BJ (cell line): ENCODE data around the gene FBXO42. TPM values are rescaled to one million over a fixed set of nuclear protein-coding genes. Genes with fewer than 3 reads are reported as not detected.
A peak's percentile ranks its signal among the peaks of the same experiment; 100 is the strongest.

ENCODE experiments used
- CTCF ChIA-PET: fragments of 350-600 bp; formaldehyde crosslinking; extraction: SDS; loops from one replicate; lab custom pipeline; 2021; ENCODE audit warnings: antibody characterized with exemption, inconsistent platforms; lab: Yijun Ruan, JAX
- POLR2A ChIA-PET: fragments of 300-600 bp; sonication (Branson Sonifier 250); formaldehyde crosslinking; extraction: SDS; loops from one replicate; lab custom pipeline; 2021; ENCODE audit warnings: antibody characterized with exemption; lab: Charles Lee
- DNase-seq: peaks from one replicate; pipeline ENCODE4 v3.0.0-alpha.2; 2011; ENCODE audit warnings: low read depth
- H3K27me3 ChIP-seq: 2 replicates; pipeline ENCODE4 v1.6.0; 2011; ENCODE audit warnings: low read length; ENCODE audit not compliant: control insufficient read depth, insufficient read depth
- H3K36me3 ChIP-seq: 2 replicates; pipeline ENCODE4 v1.5.1; 2011; ENCODE audit warnings: low read length; ENCODE audit not compliant: control insufficient read depth, insufficient read depth
- H3K4me3 ChIP-seq: 2 replicates; pipeline ENCODE4 v1.5.1; 2011; ENCODE audit warnings: low read depth, mild to moderate bottlenecking, control low read depth, low read length
- CTCF ChIP-seq: IDR thresholded peaks from 2 replicates; pipeline ENCODE4 v1.5.1; 2011; ENCODE audit warnings: low read depth, mild to moderate bottlenecking, control low read depth, inconsistent platforms, low read length, moderate library complexity; ENCODE audit not compliant: insufficient read depth
- polyA plus RNA-seq: library from polyadenylated mRNA; depleted of rRNA; stranded (reverse); fragments of >200 nt; gene quantifications from 2 replicates; pipeline ENCODE4 v1.2.3, GENCODE V29; 2011

Gene FBXO42
- polyA plus RNA-seq, 1 experiment = 31.7 TPM

- CTCF ChIA-PET = interaction anchor here (0.9 to 1.2 kb wide), 2 partner anchors 35 to 160 kb away, joined by 3 to 4 read pairs; no protein-coding TSS in a partner anchor
Observed at GRCh38 chr1:16239972-16240491, 112.2 kb downstream of the FBXO42 start.

GRCh38 chr1:16237343-16237830 lies 114.9 kb downstream of the FBXO42 start:
- CTCF ChIA-PET = interaction anchor here (0.8 to 1.9 kb wide), 6 partner anchors 11 to 158 kb away, joined by 3 to 9 read pairs (median 3); no protein-coding TSS in a partner anchor
- Histone ChIP-seq H3K27me3 (no peaks in the 10 kb centered on the region), H3K4me3 (peak overlapping the region; percentile 58), H3K36me3 (no peaks in the 10 kb centered on the region; the same call in 1 of the 2 replicates)
- TF ChIP-seq CTCF = no peak
- DNase-seq = no peak
- POLR2A ChIA-PET = no interaction called here

More at GRCh38 chr1:16239972-16240491, 112.2 kb downstream of the FBXO42 start:
- H3K4me3 ChIP-seq = no peak overlapping the region
- no peaks in the 10 kb centered on the region for H3K27me3 ChIP-seq
- H3K36me3 ChIP-seq = no peaks in the 10 kb centered on the region
- no peak for TF ChIP-seq CTCF
- no peak for DNase-seq
- POLR2A ChIA-PET = no interaction called here

- Histone ChIP-seq H3K36me3 (no peaks in the 10 kb centered on the region; the same call in 1 of the 2 replicates), H3K4me3 (peak within 1 kb of the TSS; percentile 58), H3K27me3 (no peaks in the 10 kb centered on the region)
- no peak for DNase-seq
- 0 out of 2 replicates have a peak, but pooled peaks have one; percentile 6 for TF ChIP-seq CTCF
- ChIA-PET CTCF (interaction anchor here (0.8 to 2.5 kb wide), 8 partner anchors 11 to 163 kb away, joined by 3 to 9 read pairs (median 4); partner anchors contain the start of gene FAM131C), POLR2A (no interaction called here)
Observed at GRCh38 chr1:16236511-16237342, 115.6 kb downstream of the FBXO42 start, which contains the start of gene CPLANE2. CPLANE2 (minus strand) TSS chr1:16237183; CDS start chr1:16236742, 441 bp downstream.

GRCh38 chr1:16235944-16236510 lies 116.3 kb downstream of the FBXO42 start:
- TF ChIP-seq CTCF = no peak
- H3K27me3 ChIP-seq = no peaks in the 10 kb centered on the region
- peak overlapping the region; percentile 58 for H3K4me3 ChIP-seq
- DNase-seq = no peak
- no peaks in the 10 kb centered on the region; the same call in 1 of the 2 replicates for H3K36me3 ChIP-seq
- ChIA-PET POLR2A (no interaction called here), CTCF (interaction anchor here (0.9 to 2.5 kb wide), 4 partner anchors 19 to 163 kb away, joined by 3 to 7 read pairs (median 5); partner anchors contain the start of gene FAM131C)
